ENCODE data around the gene R3HDM1.

- no peak for TF ChIP-seq GATA3 (IDR thresholded peaks at IDR 0.05; ENCODE audit: low read depth, low read length)
- TF ChIP-seq GATA2 (IDR thresholded peaks at IDR 0.05; ENCODE audit: low read depth, low read length) = no peak
Measured at GRCh38 chr2:135685361-135685760, 154.1 kb downstream of the R3HDM1 start.

Data from SH-SY5Y (cell line).